ENCODE results near the gene SARS1.

Gene SARS1

GRCh38 chr1:109256971-109257681, 43.4 kb downstream of the SARS1 start:
- TF ChIP-seq POLR2AphosphoS5 (IDR thresholded peaks at IDR 0.05; ENCODE audit: borderline replicate concordance, low read depth, low read length) = no peak
- no peak for TF ChIP-seq EZH2 (IDR thresholded peaks at IDR 0.05)
- TF ChIP-seq FOXP2 (optimal IDR thresholded peaks at IDR 0.05; ENCODE audit: control extremely low read depth, extremely low read length, insufficient read depth) = no peak
- DNase-seq (ENCODE audit: low read depth, low spot score) = no peak
- Histone ChIP-seq H3K4me3 (no peak overlapping the region), H3K9ac (ENCODE audit: insufficient read length) (no peak overlapping the region), H3K27ac (peak overlapping the region; percentile 11; the same call in 1 of the 2 replicates), H3K9me3 (ENCODE audit: low read depth, low read length) (no peaks in the 10 kb centered on the region), H3K36me3 (ENCODE audit: insufficient read depth, low read length) (peaks cover 3% of the 10 kb centered on the region; the same call in 1 of the 2 replicates)

- no peak overlapping the region for H3K27ac ChIP-seq
- no peak overlapping the region for H3K9ac ChIP-seq (ENCODE audit: insufficient read length)
- DNase-seq (ENCODE audit: low read depth, low spot score) = no peak
- H3K9me3 ChIP-seq (ENCODE audit: low read depth, low read length) = no peaks in the 10 kb centered on the region
- TF ChIP-seq EZH2 (IDR thresholded peaks at IDR 0.05) (no peak), FOXP2 (optimal IDR thresholded peaks at IDR 0.05; ENCODE audit: control extremely low read depth, extremely low read length, insufficient read depth) (no peak), POLR2AphosphoS5 (IDR thresholded peaks at IDR 0.05; ENCODE audit: borderline replicate concordance, low read depth, low read length) (no peak)
- no peak overlapping the region for H3K4me3 ChIP-seq
- peaks cover 3% of the 10 kb centered on the region; the same call in 1 of the 2 replicates for H3K36me3 ChIP-seq (ENCODE audit: insufficient read depth, low read length)
Observed at GRCh38 chr1:109257682-109258421, 44.1 kb downstream of the SARS1 start.

DNA sequence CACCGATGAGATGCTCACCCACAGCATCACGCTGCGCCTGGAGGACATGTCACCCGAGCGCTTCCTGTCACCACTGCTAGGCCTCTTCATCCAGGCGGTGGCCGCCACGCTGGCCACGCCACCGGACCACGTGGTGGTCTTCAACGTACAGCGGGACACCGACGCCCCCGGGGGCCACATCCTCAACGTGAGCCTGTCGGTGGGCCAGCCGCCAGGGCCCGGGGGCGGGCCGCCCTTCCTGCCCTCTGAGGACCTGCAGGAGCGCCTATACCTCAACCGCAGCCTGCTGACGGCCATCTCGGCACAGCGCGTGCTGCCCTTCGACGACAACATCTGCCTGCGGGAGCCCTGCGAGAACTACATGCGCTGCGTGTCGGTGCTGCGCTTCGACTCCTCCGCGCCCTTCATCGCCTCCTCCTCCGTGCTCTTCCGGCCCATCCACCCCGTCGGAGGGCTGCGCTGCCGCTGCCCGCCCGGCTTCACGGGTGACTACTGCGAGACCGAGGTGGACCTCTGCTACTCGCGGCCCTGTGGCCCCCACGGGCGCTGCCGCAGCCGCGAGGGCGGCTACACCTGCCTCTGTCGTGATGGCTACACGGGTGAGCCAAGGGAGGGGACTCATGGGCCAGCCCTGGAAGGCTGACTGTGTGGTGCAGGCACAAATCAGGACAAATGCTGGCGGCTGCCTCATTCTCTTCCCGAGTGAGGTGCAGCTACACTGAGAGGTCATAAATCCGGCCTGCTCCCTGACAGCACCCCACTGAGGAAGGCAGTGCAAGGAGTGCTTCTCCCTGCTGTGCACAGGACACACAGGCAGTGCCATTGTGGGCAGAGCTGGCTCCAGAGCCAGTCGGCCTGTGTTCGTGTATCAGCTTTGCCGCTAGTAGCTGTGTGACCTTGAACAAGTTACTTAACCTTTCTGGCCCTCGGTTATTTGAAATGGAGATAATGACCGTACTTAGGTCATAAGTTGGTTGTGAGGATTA, 45.1 kb downstream of the SARS1 start:
- Histone ChIP-seq H3K9ac (ENCODE audit: insufficient read length) (no peak overlapping the region), H3K4me3 (no peak overlapping the region), H3K36me3 (ENCODE audit: insufficient read depth, low read length) (peaks cover 3% of the 10 kb centered on the region; the same call in 1 of the 2 replicates), H3K27ac (no peak overlapping the region), H3K9me3 (ENCODE audit: low read depth, low read length) (no peaks in the 10 kb centered on the region)
- no peak for TF ChIP-seq FOXP2 (optimal IDR thresholded peaks at IDR 0.05; ENCODE audit: control extremely low read depth, extremely low read length, insufficient read depth)
- no peak for TF ChIP-seq POLR2AphosphoS5 (IDR thresholded peaks at IDR 0.05; ENCODE audit: borderline replicate concordance, low read depth, low read length)
- TF ChIP-seq EZH2 (IDR thresholded peaks at IDR 0.05) = no peak
- no peak for DNase-seq (ENCODE audit: low read depth, low spot score)

DNA sequence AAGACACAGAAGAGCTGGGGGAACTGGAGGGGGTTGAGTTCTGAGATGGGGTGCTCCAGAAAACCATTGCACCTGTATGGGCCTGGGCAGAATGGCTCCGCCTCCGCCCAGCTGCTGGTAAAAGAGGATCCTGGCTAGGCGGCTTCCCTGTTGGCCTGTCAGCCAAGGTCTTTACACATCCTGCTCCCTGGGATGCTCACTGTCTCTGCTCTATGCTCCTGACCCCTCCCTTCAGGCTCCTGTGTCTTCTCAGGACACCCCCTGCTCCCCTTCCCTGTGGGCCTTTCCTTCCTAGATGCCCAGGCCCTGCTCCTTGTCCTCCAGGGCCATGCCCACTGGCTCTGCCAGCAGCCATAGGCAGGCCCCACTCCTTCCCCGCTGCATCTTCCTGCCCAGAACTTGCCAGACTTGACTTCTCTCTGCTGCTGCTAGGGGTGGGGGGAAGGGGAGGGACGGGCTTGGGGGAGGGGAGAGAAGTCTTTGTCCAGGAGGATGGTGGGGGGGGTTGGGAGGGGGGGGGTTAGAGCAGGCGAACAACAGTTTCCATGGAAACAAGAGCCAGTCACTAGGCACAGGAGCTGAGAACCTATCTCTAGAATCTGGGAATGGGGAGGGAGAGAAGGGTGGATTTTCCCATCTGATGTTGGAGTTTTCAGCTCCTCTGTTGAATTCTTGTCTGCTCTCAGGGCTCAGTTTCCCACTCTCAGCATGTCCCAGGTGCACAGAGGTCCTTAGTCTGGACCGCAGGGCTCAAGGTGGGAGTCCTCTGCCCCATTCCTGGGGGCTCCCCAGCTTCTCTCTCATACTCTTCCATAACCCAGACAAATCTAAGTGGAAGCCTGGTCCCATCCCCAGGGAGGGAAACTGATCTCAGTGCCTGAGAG, 46.2 kb downstream of the SARS1 start:
- no peak for DNase-seq (ENCODE audit: low read depth, low spot score)
- Histone ChIP-seq H3K9me3 (ENCODE audit: low read depth, low read length) (no peaks in the 10 kb centered on the region), H3K36me3 (ENCODE audit: insufficient read depth, low read length) (peaks cover 3% of the 10 kb centered on the region; the same call in 1 of the 2 replicates), H3K4me3 (no peak overlapping the region), H3K9ac (ENCODE audit: insufficient read length) (no peak overlapping the region), H3K27ac (no peak overlapping the region)
- TF ChIP-seq EZH2 (IDR thresholded peaks at IDR 0.05) = no peak
- TF ChIP-seq POLR2AphosphoS5 (IDR thresholded peaks at IDR 0.05; ENCODE audit: borderline replicate concordance, low read depth, low read length) = no peak
- TF ChIP-seq FOXP2 (optimal IDR thresholded peaks at IDR 0.05; ENCODE audit: control extremely low read depth, extremely low read length, insufficient read depth) = no peak

DNA sequence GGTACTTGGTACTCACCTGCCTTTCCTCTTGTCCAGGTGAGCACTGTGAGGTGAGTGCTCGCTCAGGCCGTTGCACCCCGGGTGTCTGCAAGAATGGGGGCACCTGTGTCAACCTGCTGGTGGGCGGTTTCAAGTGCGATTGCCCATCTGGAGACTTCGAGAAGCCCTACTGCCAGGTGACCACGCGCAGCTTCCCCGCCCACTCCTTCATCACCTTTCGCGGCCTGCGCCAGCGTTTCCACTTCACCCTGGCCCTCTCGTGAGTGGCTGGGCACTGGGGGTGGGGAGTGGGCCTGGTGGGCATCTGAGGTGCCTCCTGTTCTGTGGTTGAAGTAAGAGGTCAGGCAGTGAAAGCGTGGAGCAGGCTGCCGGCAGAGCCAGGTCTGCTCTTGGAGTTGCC, 47.3 kb downstream of the SARS1 start:
- Histone ChIP-seq H3K4me3 (no peak overlapping the region), H3K36me3 (ENCODE audit: insufficient read depth, low read length) (peaks cover 3% of the 10 kb centered on the region; the same call in 1 of the 2 replicates), H3K9me3 (ENCODE audit: low read depth, low read length) (no peaks in the 10 kb centered on the region), H3K9ac (ENCODE audit: insufficient read length) (no peak overlapping the region), H3K27ac (no peak overlapping the region)
- TF ChIP-seq POLR2AphosphoS5 (IDR thresholded peaks at IDR 0.05; ENCODE audit: borderline replicate concordance, low read depth, low read length) (no peak), FOXP2 (optimal IDR thresholded peaks at IDR 0.05; ENCODE audit: control extremely low read depth, extremely low read length, insufficient read depth) (no peak), EZH2 (IDR thresholded peaks at IDR 0.05) (no peak)
- DNase-seq (ENCODE audit: low read depth, low spot score) = no peak

DNA sequence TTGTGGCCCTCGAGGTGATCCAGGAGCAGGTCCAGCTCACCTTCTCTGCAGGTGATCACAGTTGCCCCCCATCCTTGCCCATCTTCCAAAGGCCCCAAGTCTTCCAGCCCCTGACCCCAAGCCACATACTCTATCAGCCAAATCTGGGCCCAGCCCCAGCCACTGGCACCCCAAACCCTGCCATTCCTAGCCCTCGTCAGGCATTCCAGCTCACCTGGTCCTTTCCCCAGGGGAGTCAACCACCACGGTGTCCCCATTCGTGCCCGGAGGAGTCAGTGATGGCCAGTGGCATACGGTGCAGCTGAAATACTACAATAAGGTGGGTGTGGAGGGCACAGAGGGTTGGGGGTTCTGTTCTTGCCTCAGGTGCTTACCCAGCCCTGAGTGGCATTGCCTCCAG, 47.9 kb downstream of the SARS1 start:
- Histone ChIP-seq H3K9ac (ENCODE audit: insufficient read length) (no peak overlapping the region), H3K4me3 (no peak overlapping the region), H3K27ac (no peak overlapping the region), H3K9me3 (ENCODE audit: low read depth, low read length) (no peaks in the 10 kb centered on the region), H3K36me3 (ENCODE audit: insufficient read depth, low read length) (peaks cover 3% of the 10 kb centered on the region; the same call in 1 of the 2 replicates)
- no peak for DNase-seq (ENCODE audit: low read depth, low spot score)
- TF ChIP-seq FOXP2 (optimal IDR thresholded peaks at IDR 0.05; ENCODE audit: control extremely low read depth, extremely low read length, insufficient read depth) (no peak), EZH2 (IDR thresholded peaks at IDR 0.05) (no peak), POLR2AphosphoS5 (IDR thresholded peaks at IDR 0.05; ENCODE audit: borderline replicate concordance, low read depth, low read length) (no peak)
